Measurements from ENCODE around the gene ZNF90.
"Not testable (repeated sequence)": the region's sequence is repeated elsewhere in the genome, so short reads cannot be mapped to it uniquely, and the experiment has no call there.

The ZNF90 gene

DNA sequence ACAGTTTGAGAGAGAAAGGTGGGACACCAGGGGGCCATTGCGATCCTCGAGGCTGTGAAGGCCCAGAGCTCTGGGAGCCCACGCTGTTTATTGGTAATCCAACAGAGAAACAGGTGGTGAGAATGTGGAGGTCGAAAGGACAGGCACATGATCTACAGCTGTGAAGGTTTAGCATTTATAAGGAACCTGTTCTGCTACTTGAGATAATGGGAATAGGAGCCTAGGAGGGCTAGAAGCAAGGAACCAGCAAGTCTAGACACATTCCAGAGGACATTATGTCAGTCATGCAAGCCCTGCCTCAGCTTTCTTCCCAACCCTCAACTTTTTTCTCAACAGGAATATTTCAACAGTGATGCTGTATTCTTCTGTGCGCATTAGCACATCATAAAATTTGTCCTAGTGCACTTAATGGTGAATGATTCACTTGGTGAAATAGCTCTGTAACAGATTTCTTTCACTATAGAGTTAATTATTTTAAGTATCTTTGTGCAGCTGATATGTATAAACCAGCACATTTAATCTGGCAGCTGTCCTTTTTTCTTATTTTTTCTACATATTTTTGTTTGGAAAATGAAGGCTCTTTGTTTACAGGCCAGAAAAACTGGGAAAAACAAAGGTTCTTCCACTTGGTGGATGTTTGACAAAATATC lies 25.4 kb downstream of the ZNF90 start:
- DNase-seq (ENCODE audit: low read depth in 2 of 2), result no peak

DNA sequence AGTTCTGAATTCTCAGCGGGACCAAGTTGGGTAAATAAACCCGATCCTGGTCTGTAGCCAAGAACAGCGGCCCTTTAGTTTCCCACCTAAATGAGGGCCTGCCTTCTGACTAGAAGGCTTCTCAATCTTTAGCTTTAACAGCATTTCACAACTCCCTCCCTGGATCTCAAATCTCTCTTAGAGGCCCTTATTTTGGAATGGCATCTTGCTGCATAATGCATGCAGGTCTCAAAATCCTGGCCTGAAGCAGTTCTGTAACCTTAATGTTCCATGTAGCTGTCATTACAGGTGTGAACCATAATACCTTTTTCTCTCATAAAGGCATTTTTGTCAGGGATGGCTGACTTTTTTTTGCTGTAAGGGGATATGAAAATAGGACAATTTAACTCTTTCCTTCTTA lies 29.5 kb downstream of the ZNF90 start:
- DNase-seq (ENCODE audit: low read depth in 2 of 2), result no peak

DNA sequence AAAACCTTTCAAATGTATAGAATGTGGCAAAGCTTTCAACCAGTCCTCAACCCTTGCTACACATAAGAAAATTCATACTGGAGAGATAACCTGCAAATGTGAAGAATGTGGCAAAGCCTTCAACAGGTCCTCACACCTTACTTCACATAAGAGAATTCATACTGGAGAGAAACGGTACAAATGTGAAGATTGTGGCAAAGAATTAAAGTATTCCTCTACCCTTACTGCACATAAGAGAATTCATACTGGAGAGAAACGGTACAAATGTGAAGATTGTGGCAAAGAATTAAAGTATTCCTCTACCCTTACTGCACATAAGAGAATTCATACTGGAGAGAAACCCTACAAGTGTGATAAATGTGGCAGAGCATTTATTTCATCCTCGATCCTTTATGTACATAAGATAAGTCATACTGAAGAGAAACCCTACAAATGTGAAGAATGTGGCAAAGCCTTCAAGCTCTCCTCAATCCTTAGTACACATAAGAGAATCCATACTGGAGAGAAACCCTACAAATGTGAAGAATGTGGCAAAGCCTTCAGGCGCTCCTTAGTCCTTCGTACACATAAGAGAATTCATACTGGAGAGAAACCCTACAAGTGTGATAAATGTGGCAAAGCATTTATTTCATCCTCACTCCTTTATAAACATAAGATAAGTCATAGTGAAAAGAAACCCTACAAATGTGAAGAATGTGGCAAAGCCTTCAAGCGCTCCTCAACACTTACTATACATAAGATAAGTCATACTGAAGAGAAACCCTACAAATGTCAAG lies 40.5 kb downstream of the ZNF90 start:
- DNase-seq (ENCODE audit: low read depth in 2 of 2), result not testable (repeated sequence)

DNA sequence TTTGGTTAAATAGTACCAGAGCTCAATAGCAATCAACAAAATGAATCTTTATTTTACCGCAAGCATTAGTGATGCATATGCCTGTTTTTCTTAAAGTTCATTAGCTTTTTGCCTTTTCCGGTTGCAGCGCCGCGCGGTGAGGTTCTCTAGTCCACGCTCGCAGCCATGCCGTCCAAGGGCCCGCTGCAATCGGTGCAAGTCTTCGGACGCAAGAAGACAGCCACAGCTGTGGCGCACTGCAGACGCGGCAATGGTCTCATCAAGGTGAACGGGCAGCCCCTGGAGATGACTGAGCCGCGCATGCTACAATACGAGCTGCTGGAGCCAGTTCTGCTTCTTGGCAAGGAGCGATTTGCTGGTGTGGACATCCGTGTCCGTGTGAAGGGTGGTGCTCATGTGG lies 47.1 kb downstream of the ZNF90 start:
- no peak for DNase-seq (ENCODE audit: low read depth in 2 of 2)

DNA sequence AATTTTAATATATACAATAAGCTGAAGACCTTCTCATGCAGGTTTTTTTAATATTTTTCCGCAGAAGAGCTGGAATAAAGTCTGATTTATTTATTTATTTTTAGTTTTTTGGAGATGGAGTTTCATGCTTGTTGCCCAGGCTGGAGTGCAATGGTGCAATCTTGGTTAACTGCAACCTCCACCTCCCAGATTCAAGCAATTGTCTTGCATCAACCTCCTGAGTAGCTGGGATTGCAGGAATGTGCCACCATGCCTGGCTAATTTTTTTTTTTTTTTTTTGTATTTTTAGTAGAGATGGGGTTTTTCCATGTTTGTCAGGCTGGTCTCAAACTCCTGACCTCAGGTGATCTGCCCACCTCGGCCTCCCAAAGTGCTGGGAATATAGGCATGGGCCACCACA lies 55.1 kb downstream of the ZNF90 start:
- not testable (repeated sequence) for DNase-seq (ENCODE audit: low read depth in 2 of 2)

DNA sequence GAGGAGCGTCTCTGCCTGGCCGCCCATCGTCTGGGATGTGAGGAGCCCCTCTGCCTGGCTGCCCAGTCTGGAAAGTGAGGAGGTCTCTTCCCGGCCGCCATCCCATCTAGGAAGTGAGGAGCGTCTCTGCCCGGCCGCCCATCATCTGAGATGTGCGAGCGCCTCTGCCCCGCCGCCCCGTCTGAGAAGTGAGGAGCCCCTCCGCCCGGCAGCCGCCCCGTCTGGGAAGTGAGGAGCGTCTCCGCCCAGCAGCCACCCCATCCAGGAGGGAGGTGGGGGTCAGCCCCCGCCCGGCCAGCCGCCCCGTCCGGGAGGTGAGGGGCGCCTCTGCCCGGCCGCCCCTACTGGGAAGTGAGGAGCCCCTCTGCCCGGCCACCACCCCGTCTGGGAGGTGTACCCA lies 59.9 kb downstream of the ZNF90 start:
- DNase-seq (ENCODE audit: low read depth in 2 of 2), result not testable (repeated sequence)

DNA sequence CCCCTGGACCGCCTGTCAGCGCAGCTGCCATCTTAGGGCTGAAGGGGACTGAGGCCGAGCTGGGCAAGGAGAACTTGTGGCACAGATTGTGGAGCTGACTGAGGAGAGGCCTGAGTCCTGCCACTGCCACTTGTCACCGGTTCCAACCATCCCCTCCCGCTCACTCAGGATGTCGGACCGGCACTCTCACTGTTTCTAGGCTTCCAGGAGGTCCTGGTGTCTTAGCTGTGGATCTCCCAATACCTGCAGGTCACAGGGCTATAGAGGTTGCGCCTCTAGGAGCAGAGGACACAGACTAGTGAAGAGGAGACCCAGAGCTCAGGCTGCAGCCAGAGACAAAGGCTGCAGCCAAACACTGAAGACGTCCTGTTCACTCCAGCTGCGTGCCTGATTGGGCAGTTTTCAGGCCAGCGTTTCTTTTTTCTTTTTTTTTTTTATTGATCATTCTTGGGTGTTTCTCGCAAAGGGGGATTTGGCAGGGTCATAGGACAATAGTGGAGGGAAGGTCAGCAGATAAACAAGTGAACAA lies 73.9 kb downstream of the ZNF90 start:
- no peak for DNase-seq (ENCODE audit: low read depth in 2 of 2)

DNA sequence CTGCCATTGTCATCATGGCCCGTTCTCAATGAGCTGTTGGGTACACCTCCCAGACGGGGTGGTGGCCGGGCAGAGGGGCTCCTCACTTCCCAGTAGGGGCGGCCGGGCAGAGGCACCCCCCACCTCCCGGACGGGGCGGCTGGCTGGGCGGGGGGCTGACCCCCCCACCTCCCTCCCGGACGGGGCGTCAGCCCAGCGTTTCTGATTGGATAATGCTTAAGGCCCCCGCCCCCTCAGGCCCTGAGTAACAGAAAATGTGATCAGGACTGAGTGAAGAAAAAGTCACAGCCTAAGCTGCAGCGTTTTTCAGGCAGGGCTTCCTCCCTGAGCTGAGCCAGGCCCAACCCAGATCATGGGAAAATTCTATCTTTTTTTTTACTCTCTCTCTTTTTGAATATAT lies 74.7 kb downstream of the ZNF90 start:
- DNase-seq (ENCODE audit: low read depth in 2 of 2), result not testable (repeated sequence)

DNA sequence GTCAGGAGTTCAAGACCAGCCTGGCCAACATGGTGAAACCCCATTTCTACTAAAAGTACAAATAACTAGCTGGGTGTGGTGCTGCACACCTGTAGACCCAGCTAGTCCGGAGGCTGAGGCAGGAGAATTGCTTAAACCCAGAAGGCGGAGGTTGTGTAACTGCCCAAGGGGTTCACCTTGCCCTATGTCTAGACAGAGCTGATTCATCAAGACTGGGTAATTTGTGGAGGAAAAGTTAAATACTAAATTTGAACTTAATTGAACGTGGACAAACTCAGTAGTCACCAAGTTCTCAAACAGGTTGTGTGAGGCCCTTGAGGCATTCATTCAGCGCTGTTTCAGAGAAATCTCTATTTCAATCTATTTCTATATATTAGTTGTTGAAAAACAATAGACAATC lies 75.5 kb downstream of the ZNF90 start:
- no peak for DNase-seq (ENCODE audit: low read depth in 2 of 2)

DNA sequence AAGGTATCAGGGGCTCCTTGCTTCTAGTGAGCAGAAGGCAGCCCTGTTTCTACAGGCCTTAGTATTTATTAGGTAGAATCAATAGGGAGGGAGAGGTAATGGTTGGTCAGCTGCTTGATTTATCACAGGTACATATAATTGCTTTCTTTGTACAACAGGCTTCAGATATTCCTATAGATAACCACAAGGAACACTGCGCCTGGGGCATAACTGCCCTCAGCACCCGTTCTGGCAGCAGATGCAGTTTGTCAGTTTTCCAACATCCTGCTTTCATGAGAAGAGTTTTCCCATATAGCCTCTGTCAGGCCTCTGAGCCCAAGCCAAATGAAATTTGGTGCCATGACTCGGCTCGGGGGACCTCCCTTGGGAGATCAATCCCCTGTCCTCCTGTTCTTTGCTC lies 76.8 kb downstream of the ZNF90 start:
- no peak for DNase-seq (ENCODE audit: low read depth in 2 of 2)

DNA sequence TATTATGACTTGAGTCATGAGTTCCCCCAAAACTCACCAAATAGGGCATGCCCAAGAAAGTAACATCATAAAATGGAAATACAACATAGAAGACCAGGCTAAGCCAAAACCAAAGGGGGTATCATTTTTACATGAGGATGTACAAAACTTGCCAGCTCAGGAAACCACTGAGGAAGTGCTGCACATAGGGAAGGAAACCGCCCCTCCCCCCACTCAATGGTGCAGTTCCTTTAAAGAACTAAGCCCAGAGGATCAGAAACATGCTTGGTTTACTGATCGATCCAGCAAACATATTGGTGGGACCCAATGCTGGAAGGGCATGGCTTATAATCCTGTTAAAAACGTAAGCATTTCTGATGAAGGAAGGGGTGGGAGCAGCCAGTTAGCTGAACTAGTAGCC lies 85.0 kb downstream of the ZNF90 start:
- no peak for DNase-seq (ENCODE audit: low read depth in 2 of 2)

DNA sequence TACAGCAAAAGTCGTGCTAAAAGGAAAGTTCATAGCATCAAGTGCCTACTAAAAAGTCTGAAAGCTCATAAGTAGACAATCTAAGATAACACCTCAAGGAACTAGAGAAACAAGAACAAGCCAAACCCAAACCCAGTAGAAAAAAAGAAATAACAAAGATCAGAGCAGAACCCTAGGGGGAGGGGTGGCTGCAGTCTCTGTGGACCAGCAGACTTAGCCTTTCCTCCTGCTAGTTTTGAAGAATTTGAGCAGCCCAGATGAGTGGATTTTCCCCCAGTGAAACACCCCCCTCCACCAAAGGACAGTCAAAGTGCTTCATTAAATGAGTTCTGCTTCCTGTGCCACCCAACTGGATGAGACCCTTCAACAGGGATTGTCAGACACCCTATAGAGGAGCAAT lies 86.7 kb downstream of the ZNF90 start:
- DNase-seq (ENCODE audit: low read depth in 2 of 2), result no peak

DNA sequence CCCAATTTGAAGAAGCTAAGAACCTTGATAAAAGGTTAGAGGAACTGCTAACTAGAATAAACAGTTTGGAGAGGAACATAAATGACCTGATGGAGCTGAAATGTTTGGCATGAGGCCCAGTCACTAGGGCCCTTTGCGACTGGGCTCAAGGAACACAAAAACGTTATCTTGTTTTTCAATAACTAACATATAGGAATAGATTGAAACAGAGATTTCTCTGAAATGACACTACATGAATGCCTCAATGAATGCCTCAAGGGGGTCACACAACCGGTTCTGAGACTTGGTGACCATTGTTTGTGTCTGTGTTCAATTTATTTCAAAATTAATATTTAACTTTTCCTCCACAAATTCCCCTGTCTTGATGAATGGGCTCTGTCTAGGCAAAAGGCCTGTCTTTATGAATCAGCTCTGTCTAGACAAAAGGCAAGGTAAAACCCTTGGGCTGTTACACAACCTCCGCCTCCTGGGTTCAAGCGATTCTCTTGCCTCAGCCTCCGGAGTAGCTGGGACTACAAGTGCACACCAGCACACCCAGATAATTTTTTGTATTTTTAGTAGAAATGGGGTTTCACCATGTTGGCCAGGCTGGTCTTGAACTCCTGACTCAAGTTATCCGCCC lies 88.3 kb downstream of the ZNF90 start:
- no peak for DNase-seq (ENCODE audit: low read depth in 2 of 2)

DNA sequence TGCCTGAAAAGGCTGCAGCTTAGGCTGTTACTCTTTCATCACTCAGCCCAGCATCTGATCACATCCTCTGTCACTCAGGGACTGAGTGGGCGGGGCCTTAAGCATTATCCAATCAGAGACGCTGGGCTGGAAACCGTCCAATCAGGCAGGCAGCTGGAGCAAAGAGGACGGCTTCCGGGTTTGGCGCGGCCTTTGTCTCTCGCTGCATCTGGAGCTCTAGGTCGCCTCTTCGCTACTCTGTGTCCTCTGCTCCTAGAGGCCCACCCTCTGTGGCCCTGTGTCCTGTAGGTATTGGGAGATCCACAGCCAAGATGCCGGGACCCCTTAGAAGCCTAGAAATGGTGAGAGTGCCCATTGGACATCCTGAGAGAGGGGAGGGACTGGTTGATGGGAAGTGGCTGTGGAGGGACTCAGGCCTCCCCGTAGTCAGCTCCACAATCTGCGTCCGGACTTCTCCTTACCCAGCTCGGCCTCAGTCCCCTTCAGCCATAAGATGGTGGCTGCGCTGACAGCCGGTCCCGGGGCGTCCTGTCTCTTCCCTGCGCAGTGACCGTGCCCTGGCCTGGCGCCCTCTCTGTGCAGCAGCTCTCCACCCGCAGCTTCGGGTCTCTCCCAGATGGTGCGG lies 89.3 kb downstream of the ZNF90 start, which contains the start of gene ZNF486:
Gene ZNF486 (plus strand): TSS at position 195 of the 625 bp plus-strand sequence. CDS start 117 bp downstream, at position 312.
- DNase-seq (ENCODE audit: low read depth in 2 of 2), result peak; percentile 68 to 77

DNA sequence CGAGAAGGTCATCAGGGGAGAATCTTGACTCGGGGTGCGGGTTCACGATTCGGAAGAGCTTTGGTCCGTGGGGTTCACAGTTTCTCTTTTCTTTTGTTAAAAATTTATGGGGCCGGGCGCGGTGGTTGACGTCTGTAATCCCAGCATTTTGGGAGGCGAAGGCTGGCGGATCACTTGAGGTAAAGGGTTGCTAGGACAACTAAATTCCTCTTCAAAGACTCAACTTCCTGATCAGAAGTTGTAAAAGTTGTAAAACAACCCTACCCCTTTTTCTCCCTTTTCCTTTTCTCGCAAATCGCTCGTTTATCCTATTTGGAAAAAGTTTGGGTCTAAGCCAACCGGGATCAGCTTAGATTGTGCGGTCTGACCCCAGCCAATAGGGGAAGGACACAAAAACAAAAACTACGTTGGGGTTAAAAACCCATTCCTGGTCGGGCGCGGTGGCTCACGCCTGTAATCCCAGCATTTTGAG lies 89.9 kb downstream of the ZNF90 start:
- DNase-seq (ENCODE audit: low read depth in 2 of 2), result no peak

Data from stimulated activated CD4-positive, alpha-beta T cell treated with anti-CD3 and anti-CD28 coated beads, Interleukin-1b, Interleukin-23, amount 100 ng/mL, for 1 hour (primary cell).